DMS 273 (cell line): Measurements from ENCODE around the gene GBA2.
A peak's percentile ranks its signal among the peaks of the same experiment; 100 is the strongest.

ENCODE experiments used
- DNase-seq: peaks from one replicate; lab custom pipeline; 2025; ENCODE audit not compliant: unreplicated experiment; lab: John Stamatoyannopoulos, UW

The GBA2 gene

DNA sequence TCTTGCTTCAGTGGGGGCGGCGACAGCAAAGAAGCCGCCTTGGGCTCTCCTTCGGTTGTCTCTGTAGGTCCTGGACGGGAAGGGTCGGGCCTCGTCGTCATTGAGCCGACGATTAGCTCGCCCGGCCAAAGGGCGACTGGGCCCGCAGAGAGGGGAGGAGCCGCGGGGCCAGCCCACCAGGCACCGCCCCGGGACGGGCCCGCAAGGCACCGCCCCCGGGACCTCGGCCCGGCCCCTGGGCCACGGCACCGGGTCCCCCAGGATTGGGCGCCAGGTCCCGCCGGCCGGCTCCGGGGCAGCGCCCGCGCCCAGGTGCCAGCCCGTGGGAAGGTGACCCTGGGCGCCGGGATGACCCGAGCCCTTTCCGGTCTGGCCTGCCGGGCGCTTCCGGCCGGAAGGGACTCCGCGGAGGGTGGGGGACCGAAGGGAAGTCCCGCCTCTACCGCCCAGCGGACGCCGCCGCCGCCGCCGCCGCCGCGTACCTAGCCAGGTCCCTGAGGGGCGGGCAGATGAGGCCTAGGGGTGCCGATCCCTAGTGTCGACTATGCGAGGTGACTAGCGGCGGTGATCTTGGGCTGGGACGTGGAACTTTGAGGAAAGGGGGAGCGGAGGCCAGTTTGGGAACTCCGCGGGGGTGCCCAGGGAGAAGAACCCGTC lies at the start of gene GBA2, which contains the start of gene RGP1:
TSS of gene GBA2 (minus strand) at position 371 of the 657 bp plus-strand sequence. CDS start 524 bp downstream, outside the sequence.
TSS of gene RGP1 (plus strand) at position 430 of the 657 bp plus-strand sequence. CDS start 469 bp downstream, outside the sequence.
- DNase-seq = peak; percentile 78

DNA sequence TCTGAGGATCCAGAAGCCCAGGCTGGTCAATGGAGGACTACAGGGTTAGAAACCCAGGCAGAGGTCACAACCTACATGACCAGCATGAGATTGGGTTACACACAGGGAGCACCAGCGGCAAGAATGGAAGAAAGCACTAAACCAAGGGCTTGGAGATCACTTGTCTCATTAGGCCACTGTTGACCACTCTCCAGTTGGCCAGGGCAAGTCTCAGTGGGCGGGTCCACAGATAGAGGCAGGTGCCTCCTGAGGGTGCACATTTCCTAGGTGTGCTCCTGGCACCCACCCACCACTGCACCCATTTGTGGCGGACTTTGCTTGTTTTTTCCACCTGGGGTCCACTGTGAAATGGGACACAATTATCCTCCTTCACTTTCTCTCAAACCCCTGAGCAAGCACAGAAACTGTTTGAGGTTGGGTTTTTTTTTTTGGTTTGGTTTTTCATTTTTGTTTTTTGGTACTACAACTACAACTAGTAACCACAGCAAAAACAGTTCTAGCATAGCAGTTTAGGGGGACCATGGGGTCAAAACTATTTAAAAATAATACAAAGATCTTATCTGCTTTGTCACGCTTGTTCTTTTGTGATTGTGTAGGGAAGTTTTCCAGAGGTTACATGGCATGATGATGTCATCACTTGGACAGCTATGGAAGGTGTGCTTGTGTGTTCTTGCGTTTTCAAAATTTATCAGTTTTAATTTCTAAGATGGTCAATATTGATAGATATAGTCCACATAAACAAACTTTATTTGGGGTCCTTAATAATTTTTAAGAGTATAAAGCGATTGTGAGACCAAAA lies 48.5 kb upstream of the GBA2 start:
- DNase-seq = no peak

DNA sequence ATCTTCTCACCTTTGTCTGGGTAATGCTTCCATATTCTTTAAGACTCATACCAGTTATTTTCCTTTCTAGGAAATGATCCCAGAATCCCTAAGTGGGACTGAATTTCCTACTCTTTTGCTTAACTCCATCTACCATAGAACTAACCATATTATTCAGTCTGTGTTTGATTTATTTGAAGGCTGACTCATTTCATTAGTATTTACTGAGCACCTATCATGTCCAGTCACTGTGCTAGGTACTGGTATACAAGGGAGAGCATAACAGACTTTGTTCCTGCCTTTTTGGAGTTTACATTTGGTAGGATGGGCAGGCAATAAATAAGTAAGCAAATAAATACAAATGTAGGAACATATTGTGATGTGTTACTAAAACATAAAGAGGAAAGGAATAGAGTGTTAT lies 46.7 kb upstream of the GBA2 start:
- DNase-seq = no peak

DNA sequence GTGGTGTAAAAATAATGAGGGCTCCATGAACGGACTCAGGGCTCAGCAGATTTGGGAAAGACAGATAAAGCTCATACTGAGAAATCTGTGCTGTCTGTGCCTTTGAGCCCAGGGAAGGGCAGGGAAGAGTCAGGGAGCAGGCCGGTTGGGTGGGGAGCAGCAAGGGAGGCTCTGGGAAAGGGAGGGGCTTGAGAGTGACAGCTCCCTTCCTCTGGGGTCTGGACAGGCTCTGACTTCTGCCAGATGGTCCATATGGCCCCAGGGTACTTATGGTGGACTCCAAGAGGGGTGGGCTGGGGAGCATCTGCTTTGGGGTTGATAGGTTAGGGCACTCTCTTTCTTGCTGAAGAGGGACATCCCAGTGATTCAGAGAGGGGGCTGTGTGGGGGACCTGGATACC lies 44.4 kb upstream of the GBA2 start:
- DNase-seq = no peak

DNA sequence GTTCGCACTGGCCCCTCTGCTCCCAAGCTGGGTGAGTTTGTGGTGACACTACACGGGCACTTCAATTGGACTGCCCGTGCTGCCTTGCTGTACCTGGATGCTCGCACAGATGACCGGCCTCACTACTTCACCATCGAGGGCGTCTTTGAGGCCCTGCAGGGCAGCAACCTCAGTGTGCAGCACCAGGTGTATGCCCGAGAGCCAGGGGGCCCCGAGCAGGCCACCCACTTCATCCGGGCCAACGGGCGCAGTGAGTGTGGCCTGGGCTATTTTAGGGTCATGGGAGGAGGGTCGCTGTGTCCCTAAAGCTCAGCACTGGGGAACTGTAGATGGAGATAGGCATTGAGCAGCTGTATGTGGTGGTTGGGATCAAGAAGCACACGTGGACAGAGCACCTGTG lies 43.8 kb upstream of the GBA2 start:
- DNase-seq = no peak

DNA sequence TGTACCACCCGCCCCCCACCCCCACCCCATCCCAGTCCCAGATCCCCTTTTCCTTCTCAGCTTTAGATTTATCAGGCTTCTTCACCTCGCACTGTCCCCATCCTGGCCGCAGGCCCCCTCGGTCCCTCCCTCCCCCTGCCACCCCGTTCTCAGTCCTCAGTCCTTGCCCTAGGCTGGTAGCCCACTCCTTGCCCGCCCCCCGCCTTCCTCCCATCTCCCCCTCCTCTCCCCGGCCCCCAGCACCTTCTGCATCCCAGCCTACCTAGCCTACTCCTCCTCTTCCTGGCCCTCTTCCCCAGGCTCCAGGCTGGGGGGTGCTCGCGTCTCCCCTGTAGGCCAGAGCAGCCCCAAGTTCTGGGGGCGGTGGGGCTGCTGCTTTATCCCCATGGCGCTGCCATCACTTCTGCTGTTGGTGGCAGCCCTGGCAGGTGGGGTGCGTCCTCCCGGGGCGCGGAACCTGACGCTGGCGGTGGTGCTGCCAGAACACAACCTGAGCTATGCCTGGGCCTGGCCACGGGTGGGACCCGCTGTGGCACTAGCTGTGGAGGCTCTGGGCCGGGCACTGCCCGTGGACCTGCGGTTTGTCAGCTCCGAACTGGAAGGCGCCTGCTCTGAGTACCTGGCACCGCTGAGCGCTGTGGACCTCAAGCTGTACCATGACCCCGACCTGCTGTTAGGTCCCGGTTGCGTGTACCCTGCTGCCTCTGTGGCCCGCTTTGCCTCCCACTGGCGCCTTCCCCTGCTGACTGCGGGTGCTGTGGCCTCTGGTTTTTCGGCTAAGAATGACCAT lies 43.2 kb upstream of the GBA2 start:
- DNase-seq = no peak

DNA sequence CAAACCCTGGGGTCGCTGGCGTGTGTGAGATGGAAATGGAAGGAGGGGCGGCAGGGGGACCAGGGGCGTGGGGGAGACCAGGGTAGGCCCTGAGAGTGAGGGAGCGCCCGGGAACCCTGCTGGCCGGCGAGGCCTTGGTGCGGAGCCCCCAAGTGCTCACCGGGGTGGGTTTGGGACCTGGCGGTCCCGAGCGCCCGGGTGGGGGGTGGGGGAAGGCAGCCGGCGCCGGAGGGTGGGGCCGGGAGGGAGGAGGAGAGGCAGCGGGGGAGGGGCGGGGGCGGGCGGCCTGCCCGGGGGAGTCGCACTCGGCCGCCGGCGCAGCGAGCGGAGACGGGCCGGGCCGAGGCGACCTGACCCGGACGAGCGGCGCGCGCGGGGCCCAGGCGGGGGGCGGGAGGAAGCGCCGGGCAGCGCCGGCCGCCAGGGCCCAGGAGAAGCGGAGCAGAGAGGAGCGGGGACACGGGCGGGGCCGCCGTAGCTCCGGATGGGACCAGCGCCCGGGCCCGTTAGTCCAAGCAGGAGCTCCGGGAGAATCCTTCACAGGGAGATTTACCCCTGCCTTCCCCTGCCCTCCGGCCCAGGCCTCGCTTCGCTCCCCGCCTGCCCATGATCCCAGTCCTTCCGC lies 42.4 kb upstream of the GBA2 start, which contains the start of gene NPR2:
TSS of gene NPR2 (plus strand) at position 295 of the 625 bp plus-strand sequence. CDS start 818 bp downstream, outside the sequence.
- DNase-seq = peak; percentile 29

DNA sequence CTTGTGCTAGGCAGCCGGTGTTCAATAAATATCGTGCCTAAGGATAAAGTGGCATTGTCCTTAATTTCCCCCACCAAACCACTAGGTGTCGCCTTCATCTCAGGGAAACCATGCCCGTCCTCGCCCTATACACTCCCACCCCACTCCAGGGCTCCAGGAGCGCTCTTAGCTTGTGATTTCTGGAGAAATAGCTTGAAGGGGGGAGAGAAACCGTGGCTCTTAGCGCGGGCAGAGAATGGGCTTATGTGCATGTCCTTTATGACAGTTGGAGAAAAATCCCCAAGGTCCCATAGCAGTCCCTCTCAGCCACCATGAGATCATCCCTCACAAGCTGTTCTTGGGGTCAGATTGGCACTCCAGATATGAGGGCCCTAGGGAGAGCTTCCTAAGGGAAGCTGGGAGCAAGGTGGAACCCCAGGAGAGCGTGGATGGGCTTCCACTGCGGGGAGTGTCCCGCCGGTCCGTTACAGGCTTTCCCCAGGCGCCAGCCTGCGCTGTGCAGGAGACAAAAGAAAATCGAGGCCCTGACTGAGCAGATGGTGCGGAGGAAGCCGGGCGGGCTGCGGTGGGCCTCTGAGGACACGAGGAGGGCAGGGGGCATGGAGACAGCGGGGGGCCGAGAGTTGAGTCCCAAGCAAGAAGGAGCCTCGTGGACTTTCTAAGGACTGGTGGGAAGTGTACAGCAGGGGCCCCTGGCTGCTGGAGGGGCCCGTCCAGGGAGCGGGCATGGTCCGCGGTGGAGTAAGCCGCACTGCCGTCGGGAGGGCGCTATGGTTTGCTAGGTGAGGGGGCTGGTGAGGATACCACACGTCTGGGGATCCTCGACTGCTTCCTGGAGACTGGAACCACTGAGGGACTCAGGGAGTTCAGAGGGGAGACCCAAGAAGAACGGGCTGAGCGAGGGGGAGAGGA lies 41.6 kb upstream of the GBA2 start:
- peak; percentile 87 for DNase-seq

DNA sequence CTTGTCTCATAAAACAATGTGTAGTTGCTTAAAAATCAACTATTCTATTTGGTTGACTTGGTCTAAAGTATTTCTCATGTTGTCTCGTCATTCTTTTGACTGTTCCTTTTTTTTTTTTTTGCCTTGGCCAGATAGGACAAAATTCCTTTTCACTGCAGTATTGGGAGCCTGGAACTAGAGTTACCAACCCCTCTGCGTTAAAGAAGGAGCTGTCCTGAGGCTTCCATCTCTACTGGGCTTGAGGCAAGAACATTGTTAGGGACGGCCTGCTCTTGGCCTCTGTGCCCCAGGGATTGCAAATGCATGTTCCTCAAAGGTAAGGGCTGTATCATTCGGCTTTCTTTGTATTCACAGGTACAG lies 41.0 kb upstream of the GBA2 start:
- DNase-seq = no peak

DNA sequence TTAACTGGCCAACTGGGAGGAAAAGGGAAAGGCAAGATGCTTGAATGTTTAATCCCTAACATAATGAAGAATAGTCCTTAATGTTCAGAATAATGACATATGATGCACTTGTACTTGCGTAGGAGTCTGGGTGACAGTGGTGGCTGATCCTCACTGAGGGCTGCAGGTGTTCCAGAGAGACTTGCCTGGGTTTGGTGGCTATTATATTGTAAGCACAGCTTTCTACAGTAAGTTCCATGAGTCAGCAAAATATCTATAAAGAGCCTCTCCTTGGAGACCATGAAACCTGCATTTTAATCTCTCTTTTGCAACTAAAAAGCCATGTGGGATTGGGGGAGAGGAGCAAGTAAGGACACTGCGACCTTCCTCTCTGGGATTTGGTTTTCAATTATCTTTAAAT lies 40.5 kb upstream of the GBA2 start:
- DNase-seq = no peak

DNA sequence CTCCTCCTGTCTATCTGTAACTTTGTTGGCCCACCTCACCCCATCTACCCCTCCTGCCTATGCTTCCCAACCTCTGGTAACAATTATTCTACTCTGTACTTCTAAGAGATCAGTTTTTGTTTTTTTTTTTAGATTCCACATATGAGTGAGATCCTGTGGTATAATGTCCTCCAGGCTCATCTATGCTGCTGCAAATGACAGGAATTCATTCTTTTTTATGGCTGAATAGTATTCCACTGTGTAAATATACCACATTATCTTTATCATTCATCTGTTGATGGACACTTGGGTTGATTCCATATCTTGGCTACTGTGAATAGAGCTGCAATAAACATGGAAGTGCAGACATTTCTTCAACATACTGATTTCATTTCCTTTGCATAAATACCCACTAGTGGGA lies 34.4 kb upstream of the GBA2 start:
- DNase-seq = no peak

DNA sequence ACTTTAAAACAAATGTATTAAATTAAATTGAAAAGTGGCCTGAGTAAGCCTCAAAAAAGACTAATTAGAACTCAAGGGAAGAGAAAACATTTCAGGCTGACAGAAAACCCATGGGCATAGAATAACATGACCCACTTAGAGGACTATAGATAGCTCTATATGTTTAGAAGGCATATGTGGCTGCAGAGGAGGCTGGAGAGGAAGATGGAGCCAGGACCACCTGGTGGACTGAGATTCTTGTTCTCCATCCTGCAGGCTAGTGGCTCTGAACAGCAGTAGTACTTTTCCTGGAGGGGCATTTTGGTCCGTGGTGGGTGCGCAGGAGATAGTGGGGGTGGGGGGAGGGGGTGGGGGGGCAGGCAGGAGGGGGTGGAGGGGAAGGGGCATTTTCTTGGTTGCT lies 32.0 kb upstream of the GBA2 start:
- no peak for DNase-seq

DNA sequence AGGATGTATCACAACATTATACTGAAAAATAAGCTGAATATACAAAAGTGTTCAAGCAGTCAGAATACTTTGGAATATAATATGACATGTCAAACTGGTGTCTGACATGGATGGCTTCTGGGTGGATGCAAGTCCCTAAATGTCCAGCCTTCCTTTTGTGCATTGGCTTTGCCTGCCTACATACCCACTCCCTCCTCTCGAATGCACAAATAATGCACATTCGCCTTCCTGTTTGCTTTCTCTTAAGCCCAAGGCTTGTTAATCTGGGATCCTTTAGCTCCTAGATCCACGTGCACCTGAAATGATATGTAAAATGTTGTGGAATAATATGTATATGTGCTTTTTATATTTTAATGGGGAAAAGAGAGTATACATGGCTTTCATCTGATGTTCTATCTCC lies 29.5 kb upstream of the GBA2 start:
- no peak for DNase-seq

DNA sequence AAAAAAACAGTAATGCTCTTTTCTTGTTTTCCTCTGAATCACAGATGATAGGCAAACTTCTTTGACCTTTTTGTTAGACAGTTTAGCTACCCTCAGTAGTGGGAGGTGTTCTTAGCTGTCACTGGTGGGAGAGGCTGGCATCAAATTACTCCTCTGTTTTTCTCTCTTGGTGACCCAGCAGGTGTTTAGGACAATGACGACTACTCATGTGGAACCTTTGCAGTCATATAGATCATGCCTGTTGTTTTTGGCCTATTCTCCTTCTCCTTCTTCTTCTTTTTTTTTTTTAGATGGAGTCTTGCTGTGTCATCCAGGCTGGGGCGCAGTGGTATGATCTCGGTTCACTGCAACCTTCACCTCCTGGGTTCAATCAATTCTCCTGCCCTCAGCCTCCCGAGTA lies 27.0 kb upstream of the GBA2 start:
- DNase-seq = peak; percentile 32

DNA sequence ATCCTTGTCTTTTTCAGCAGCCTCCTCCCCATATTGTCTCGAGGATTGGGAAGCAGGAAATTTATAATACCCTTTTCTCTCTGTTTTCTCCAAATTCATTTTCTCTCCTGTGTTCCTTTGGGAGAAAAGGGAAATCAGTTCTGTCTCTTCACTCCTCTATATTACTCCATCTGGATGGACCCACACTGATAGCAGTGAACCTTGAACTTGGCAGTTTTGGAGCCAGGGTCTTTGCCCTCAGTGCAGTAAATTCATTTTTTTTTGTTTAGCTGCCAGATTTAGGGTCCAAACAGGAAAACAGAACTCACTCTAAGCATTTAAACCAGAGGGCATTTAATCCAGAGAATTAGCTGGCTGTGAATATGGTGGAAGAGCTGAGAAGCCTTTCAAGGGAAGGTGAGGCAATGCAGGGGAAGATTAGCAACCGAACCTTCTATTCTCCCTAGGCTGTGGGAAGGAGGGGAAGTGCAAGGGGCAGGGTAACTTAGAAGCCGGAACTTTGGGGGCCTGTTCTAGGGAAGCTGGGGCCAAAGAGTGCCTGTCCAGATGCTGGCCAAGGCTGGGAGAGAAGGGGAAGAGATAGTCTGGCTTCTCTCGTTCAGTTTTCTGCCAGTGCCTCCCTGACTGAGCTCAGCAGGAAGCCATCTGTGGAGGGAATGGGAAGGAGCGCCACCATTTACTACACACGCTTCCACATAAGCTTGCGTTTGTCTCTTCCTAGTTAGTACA lies 26.0 kb upstream of the GBA2 start:
- DNase-seq = peak; percentile 69

DNA sequence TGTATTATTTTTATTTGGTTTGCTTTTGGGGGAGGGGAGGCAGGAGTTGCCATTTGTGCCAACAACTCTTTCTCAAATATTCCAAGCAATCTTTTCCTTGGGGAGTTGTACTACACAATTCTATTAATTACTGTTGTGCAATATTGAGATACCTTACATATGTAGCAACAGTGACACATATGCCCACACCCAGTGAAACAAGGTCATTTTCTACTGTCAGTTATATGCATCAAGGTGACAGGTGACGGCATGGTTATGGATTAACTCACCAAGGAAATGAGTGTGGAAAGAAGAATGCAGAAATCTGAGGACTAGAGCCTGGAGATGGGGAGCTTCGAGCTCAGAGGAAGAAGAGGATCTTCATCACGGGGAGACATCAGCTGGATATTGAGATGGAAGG lies 22.9 kb upstream of the GBA2 start:
- no peak for DNase-seq

DNA sequence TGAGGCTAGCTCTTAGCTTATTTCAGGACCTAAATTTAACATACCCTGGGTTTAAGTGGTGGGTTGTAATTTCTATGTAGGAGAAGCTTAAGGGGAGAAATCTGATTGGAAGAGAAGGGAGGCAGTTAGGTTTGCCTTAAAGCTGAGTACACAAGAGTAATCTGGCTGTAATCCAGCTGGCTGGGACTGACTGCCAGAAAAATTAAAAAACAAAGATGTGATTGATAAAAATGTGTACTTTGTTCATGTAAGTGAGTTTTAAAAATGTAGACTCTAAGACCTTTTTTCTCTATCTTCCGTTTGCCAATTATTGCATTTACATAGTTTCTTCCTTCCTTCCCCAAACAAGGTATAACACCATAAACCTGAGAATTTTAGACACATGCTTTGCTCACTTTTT lies 22.5 kb upstream of the GBA2 start:
- peak; percentile 50 for DNase-seq

DNA sequence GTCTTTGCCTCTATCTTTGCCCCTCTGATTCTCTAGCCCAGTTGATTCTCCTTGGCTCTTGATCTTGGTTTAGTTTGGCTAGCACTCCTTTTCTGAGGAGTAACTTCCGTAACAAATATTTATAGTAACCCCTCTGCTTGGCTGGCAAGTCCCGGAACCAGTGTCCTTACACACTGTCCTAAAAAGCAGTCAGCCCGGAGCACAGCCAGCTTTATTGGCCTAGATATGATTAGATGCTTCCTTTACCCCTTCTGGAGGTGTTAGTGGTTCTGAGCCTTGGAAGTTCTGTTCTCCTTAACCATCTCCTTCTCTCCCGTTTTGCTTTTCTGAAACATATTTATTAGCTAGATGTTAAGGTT lies 22.0 kb upstream of the GBA2 start:
- DNase-seq = no peak

DNA sequence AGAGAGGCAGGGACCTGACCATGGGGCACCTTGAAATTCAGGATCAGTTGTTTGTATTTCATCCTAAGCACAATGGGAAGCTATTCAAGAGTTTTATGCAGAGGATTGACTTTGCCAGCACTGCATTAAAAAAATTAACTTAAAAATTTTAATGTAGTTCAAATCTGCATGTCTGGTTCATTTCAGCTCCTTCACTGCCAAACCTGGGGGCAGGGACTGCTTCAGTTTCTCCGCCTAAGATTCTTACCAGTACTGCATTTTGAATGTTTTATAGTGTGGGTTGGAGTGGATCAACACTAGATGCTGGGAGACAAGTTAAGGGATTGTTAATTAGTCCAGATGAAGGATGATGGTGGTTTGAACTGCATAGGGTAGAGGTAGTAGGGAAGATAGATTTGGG lies 20.7 kb upstream of the GBA2 start:
- no peak for DNase-seq

DNA sequence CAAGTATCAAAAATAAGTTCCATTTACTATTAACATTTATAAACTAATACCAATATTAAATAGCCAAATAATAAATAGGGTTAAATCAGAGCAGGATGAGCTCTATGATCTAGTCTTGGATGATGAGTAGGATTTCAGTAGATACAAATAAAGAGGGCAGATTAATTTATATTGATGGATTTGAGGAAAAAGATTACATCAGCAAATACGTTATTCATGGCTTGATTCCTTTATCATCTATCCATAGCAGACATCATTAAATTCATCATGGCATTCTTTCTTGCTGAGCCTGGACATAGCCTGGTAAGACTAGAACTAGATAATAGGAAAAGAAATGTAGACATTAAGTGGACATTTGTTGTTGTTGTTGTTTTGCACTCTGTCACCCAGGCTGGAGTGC lies 18.4 kb upstream of the GBA2 start:
- no peak for DNase-seq
